Cardiac muscle cell (in vitro differentiated cells and primary cell): ENCODE data around the gene PACS2. TPM values are rescaled to one million over a fixed set of nuclear protein-coding genes. Genes with fewer than 3 reads are reported as not detected.

ENCODE experiments used
- DNase-seq, 2 donors: peaks; one replicate each; pipeline versions ENCODE4 v3.0.0 to v3.0.0-alpha.2; 2010 to 2017; ENCODE audit warnings: low read depth in 1 of 2, low spot score in 1 of 2
- H3K27ac ChIP-seq: fragments of 200-600 bp; sonication (generic); 2 replicates; pipeline ENCODE4 v1.5.1; 2016
- H3K27me3 ChIP-seq: fragments of 200-600 bp; sonication (generic); 2 replicates; pipeline ENCODE4 v1.6.0; 2016; ENCODE audit warnings: control low read depth
- H3K36me3 ChIP-seq: fragments of 200-600 bp; sonication (generic); 2 replicates; pipeline ENCODE4 v1.5.1; 2016; ENCODE audit warnings: control low read depth
- H3K4me1 ChIP-seq: fragments of 200-600 bp; sonication (generic); 2 replicates; pipeline ENCODE4 v1.8.1; 2017; ENCODE audit warnings: low read depth, mild to moderate bottlenecking, mixed run types
- H3K4me3 ChIP-seq: fragments of 200-600 bp; sonication (generic); 2 replicates; pipeline ENCODE4 v1.5.1; 2016; ENCODE audit warnings: mild to moderate bottlenecking
- H3K9me3 ChIP-seq: fragments of 200-600 bp; sonication (generic); 2 replicates; pipeline ENCODE4 v1.5.1; 2017; ENCODE audit warnings: low read depth, mild to moderate bottlenecking, control low read depth
- CTCF ChIP-seq: IDR thresholded peaks from 2 replicates; pipeline ENCODE4 v1.5.1; 2012; ENCODE audit warnings: low read depth, mild to moderate bottlenecking, low read length
- polyA plus RNA-seq: library from polyadenylated mRNA; unstranded; fragments of >200 nt; fragmentation: Nextera tagmentation; extraction: Ambion mirVana; gene quantifications from 2 replicates; pipeline ENCODE4 v1.2.1, GENCODE V29; 2016
- total RNA-seq: library from RNA; depleted of rRNA; stranded (reverse); fragments of >200 nt; gene quantifications from 2 replicates; pipeline ENCODE4 v1.2.3, GENCODE V29; 2016

PACS2 gene
- total and polyA plus RNA-seq, 2 experiments from 2014 or later = 66.1 to 144 TPM

DNA sequence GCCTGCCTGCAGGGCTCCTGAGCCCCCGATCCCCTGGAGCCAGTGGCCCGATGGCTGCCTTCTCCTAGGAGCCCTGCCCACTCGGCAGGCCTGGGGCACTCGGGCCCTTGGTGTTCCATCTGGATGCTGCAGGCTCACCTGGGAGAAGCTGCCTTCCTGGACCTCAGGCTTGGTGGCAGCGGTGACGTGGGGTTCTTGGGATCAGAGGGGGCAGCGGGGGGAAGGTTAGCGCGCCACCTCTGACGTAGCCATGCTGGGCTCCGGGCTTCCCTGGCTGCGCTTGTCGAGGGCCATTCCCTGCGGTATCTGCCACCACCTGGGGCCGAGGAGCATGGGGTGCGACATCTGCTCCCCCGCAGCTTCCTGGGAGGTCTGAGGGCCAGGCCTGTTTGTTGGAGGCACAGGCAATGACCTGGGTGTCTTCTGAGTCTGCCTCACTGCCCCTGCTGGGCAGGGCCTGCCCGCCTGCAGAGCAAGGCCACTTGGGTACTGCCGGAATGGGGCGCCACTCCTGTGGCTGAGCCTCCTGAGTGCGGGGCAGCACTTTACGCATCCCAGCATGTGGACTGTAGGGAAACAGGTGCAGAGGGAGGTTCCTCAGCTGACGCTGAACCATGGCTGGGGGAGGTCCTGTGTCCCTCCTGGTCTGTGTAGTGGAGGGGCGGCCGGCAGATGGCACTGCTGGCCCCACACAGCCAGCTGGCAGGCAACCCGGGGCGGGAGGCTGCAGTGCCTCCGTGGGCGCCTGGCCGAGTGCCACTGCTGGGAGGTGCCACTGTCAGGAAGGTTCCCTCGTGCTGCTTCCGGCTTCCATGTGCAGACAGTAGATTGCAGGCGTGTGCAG is 125.4 kb downstream of the PACS2 start:
- Histone ChIP-seq H3K27me3 (no peaks in the 10 kb centered on the region), H3K9me3 (no peaks in the 10 kb centered on the region), H3K4me1 (no peaks in the 10 kb centered on the region), H3K4me3 (no peak overlapping the region), H3K36me3 (no peaks in the 10 kb centered on the region), H3K27ac (peak overlapping the region; percentile 19)
- no peak for DNase-seq
- TF ChIP-seq CTCF = no peak

GRCh38 chr14:105440554-105440900 is 126.0 kb downstream of the PACS2 start:
- DNase-seq = no peak
- Histone ChIP-seq H3K9me3 (no peaks in the 10 kb centered on the region), H3K36me3 (no peaks in the 10 kb centered on the region), H3K4me1 (no peaks in the 10 kb centered on the region), H3K27ac (peak overlapping the region; percentile 19), H3K4me3 (no peak overlapping the region), H3K27me3 (no peaks in the 10 kb centered on the region)
- TF ChIP-seq CTCF = no peak

DNA sequence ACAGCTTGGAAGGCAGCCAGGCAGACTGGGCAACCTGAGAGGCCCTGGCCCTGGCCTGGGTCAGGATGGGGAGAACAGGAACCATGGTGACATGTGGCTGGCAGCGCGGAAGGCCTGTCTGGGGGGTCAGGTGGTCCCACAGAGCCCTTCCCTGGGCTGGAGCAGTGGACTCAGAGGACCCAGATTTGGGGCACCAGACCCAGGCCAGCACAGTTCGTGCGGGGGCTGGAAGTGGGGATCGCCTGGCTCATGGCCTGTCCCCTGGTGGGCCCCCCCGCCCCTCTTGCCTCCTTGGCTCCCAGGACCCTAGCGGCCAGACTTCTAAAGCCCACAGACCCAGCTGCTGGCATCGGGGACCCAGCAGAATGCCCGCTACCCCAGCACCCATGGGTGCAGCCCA is 126.4 kb downstream of the PACS2 start:
- H3K36me3 ChIP-seq = no peaks in the 10 kb centered on the region
- H3K4me3 ChIP-seq = no peak overlapping the region
- peak overlapping the region; percentile 19 for H3K27ac ChIP-seq
- no peaks in the 10 kb centered on the region for H3K9me3 ChIP-seq
- no peaks in the 10 kb centered on the region for H3K27me3 ChIP-seq
- H3K4me1 ChIP-seq = no peaks in the 10 kb centered on the region
- no peak for DNase-seq
- no peak for TF ChIP-seq CTCF

- Histone ChIP-seq H3K9me3 (no peaks in the 10 kb centered on the region), H3K4me1 (peaks cover 8% of the 10 kb centered on the region), H3K27ac (no peak overlapping the region), H3K4me3 (no peak overlapping the region), H3K36me3 (no peaks in the 10 kb centered on the region), H3K27me3 (no peaks in the 10 kb centered on the region)
- TF ChIP-seq CTCF = no peak
- no peak for DNase-seq
Measured at GRCh38 chr14:105442125-105442524, 127.6 kb downstream of the PACS2 start.

- Histone ChIP-seq H3K4me3 (no peak overlapping the region), H3K27ac (peak overlapping the region; percentile 17), H3K36me3 (no peaks in the 10 kb centered on the region), H3K27me3 (no peaks in the 10 kb centered on the region), H3K9me3 (no peaks in the 10 kb centered on the region), H3K4me1 (peaks cover 15% of the 10 kb centered on the region)
- TF ChIP-seq CTCF = no peak
- DNase-seq = no peak
Measured at GRCh38 chr14:105442834-105443233, 128.3 kb downstream of the PACS2 start.
